SK-N-MC (cell line): ENCODE data around the gene MTG2.

Experiments used
- EZH2 ChIP-seq: fragments of 200-600 bp; sonication (generic); IDR thresholded peaks from one replicate; pipeline ENCODE4 v1.6.1; 2017; ENCODE audit warnings: antibody characterized with exemption
- FOXP2 ChIP-seq: optimal IDR thresholded peaks from 2 replicates; pipeline ENCODE3; 2011; ENCODE audit warnings: mild to moderate bottlenecking, moderate library complexity; ENCODE audit not compliant: insufficient read depth; ENCODE audit errors: extremely low read length, control extremely low read depth
- POLR2AphosphoS5 ChIP-seq: IDR thresholded peaks from 2 replicates; pipeline ENCODE4 v1.6.1; 2012; ENCODE audit warnings: mild to moderate bottlenecking, low read depth, low read length, borderline replicate concordance

- TF ChIP-seq POLR2AphosphoS5 (no peak; the same call in 1 of the 2 replicates), EZH2 (no peak), FOXP2 (no peak)
These were observed 45.2 kb upstream of the MTG2 start for GRCh38 chr20:62137478-62138203.
